KMS-11 (cell line): ENCODE results near the gene ASB1.
"Not testable (repeated sequence)": the region's sequence is repeated elsewhere in the genome, so short reads cannot be mapped to it uniquely, and the experiment has no call there.

Experiments
- H2AFZ ChIP-seq: fragments of 200-600 bp; sonication (generic); 2 replicates; pipeline ENCODE4 v1.6.1; 2016; ENCODE audit warnings: antibody characterized with exemption, mixed run types, low read depth
- H3K27ac ChIP-seq: fragments of 200-600 bp; sonication (generic); 2 replicates; pipeline ENCODE4 v1.6.1; 2016; ENCODE audit warnings: mild to moderate bottlenecking, mixed run types
- H3K27me3 ChIP-seq: fragments of 200-600 bp; sonication (generic); 2 replicates; pipeline ENCODE4 v1.6.1; 2017; ENCODE audit warnings: mild to moderate bottlenecking, low read depth, mixed run types, moderate library complexity; ENCODE audit not compliant: insufficient read depth
- H3K36me3 ChIP-seq: fragments of 200-600 bp; sonication (generic); 2 replicates; pipeline ENCODE4 v1.6.1; 2017; ENCODE audit warnings: mild to moderate bottlenecking, mixed run types; ENCODE audit not compliant: insufficient read depth
- H3K4me1 ChIP-seq: fragments of 200-600 bp; sonication (generic); 2 replicates; pipeline ENCODE4 v1.6.1; 2016; ENCODE audit warnings: mild to moderate bottlenecking, low read depth, mixed run types; ENCODE audit not compliant: poor library complexity, severe bottlenecking
- H3K4me2 ChIP-seq: fragments of 200-600 bp; sonication (generic); 2 replicates; pipeline ENCODE4 v1.7.0; 2016; ENCODE audit warnings: mild to moderate bottlenecking, mixed run types
- H3K4me3 ChIP-seq: fragments of 200-600 bp; sonication (generic); IDR thresholded peaks from 2 replicates; pipeline ENCODE4 v1.6.1; 2017; ENCODE audit warnings: low read depth, low read length, mixed read lengths; ENCODE audit not compliant: insufficient read depth
- H3K79me2 ChIP-seq: fragments of 200-600 bp; sonication (generic); 2 replicates; pipeline ENCODE4 v1.6.1; 2016; ENCODE audit warnings: low read depth, mixed run types; ENCODE audit not compliant: insufficient read depth
- H3K9ac ChIP-seq: fragments of 200-600 bp; sonication (generic); 2 replicates; pipeline ENCODE4 v1.6.1; 2016; ENCODE audit warnings: mild to moderate bottlenecking, mixed run types
- H4K20me1 ChIP-seq: fragments of 200-600 bp; sonication (generic); 2 replicates; pipeline ENCODE4 v1.6.1; 2016; ENCODE audit warnings: mild to moderate bottlenecking, mixed run types; ENCODE audit not compliant: insufficient read depth
- TF ChIP-seq, protein P1 (sequence below): fragments of 200-600 bp; sonication (generic); conservative IDR thresholded peaks from 2 replicates; pipeline ENCODE4 v1.6.1; 2017; ENCODE audit warnings: low read depth, mild to moderate bottlenecking, antibody characterized with exemption, low read length, moderate library complexity, mixed read lengths

Gene ASB1

DNA sequence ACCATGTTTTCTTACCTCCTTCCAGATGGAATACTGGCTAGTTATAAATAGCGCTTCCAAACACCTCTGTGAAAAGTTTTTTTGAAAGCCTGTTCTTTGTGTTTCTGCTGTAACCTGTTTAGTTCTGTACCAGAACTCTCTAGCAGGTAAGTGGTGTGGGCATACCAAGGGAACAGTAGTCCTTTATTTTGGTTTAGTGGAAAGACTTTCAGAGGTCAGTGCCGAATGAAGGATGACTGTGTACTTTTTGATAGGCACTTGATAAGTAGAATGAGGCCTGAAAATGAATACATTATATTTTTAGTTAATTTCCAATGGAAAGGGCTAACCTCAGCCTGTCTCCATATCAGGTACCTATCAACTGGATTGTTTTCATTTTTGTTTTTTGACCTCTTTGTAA lies 27.6 kb upstream of the ASB1 start:
- no peaks in the 10 kb centered on the region for H3K27me3 ChIP-seq
- H3K4me3 ChIP-seq, result no peak overlapping the region
- H3K27ac ChIP-seq, result no peak overlapping the region
- no peaks in the 10 kb centered on the region for H3K4me1 ChIP-seq
- no peak overlapping the region for H3K4me2 ChIP-seq
- TF ChIP-seq, protein P1, sequence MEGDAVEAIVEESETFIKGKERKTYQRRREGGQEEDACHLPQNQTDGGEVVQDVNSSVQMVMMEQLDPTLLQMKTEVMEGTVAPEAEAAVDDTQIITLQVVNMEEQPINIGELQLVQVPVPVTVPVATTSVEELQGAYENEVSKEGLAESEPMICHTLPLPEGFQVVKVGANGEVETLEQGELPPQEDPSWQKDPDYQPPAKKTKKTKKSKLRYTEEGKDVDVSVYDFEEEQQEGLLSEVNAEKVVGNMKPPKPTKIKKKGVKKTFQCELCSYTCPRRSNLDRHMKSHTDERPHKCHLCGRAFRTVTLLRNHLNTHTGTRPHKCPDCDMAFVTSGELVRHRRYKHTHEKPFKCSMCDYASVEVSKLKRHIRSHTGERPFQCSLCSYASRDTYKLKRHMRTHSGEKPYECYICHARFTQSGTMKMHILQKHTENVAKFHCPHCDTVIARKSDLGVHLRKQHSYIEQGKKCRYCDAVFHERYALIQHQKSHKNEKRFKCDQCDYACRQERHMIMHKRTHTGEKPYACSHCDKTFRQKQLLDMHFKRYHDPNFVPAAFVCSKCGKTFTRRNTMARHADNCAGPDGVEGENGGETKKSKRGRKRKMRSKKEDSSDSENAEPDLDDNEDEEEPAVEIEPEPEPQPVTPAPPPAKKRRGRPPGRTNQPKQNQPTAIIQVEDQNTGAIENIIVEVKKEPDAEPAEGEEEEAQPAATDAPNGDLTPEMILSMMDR, result no peak
- no peak overlapping the region for H3K9ac ChIP-seq
- no peak overlapping the region for H2AFZ ChIP-seq
- no peaks in the 10 kb centered on the region for H4K20me1 ChIP-seq
- H3K79me2 ChIP-seq, result no peaks in the 10 kb centered on the region
- no peaks in the 10 kb centered on the region for H3K36me3 ChIP-seq

- H3K9ac ChIP-seq, result no peak overlapping the region
- no peak overlapping the region for H2AFZ ChIP-seq
- no peaks in the 10 kb centered on the region for H3K36me3 ChIP-seq
- TF ChIP-seq, protein P1, result no peak
- no peak overlapping the region for H3K27ac ChIP-seq
- no peak overlapping the region for H3K4me3 ChIP-seq
- H3K27me3 ChIP-seq, result no peaks in the 10 kb centered on the region
- no peak overlapping the region for H3K4me2 ChIP-seq
- no peaks in the 10 kb centered on the region for H3K4me1 ChIP-seq
- H4K20me1 ChIP-seq, result no peaks in the 10 kb centered on the region
- H3K79me2 ChIP-seq, result no peaks in the 10 kb centered on the region
These were observed 25.2 kb upstream of the ASB1 start for GRCh38 chr2:238401551-238401950.

- TF ChIP-seq, protein P1, result no peak
These were observed 22.9 kb upstream of the ASB1 start for GRCh38 chr2:238403632-238404405.

GRCh38 chr2:238404406-238405216 lies 22.1 kb upstream of the ASB1 start:
- Histone ChIP-seq H3K36me3 (no peaks in the 10 kb centered on the region), H2AFZ (no peak overlapping the region), H3K79me2 (no peaks in the 10 kb centered on the region), H3K4me3 (no peak overlapping the region), H3K9ac (no peak overlapping the region), H3K4me2 (no peak overlapping the region), H3K27ac (no peak overlapping the region), H4K20me1 (no peaks in the 10 kb centered on the region), H3K4me1 (no peaks in the 10 kb centered on the region), H3K27me3 (no peaks in the 10 kb centered on the region)
- TF ChIP-seq, protein P1, result no peak

More at GRCh38 chr2:238403632-238404405, 22.9 kb upstream of the ASB1 start:
- no peaks in the 10 kb centered on the region for H3K4me1 ChIP-seq
- no peak overlapping the region for H3K9ac ChIP-seq
- H3K27ac ChIP-seq, result no peak overlapping the region
- H3K36me3 ChIP-seq, result no peaks in the 10 kb centered on the region
- H3K4me2 ChIP-seq, result no peak overlapping the region
- H4K20me1 ChIP-seq, result no peaks in the 10 kb centered on the region
- no peaks in the 10 kb centered on the region for H3K27me3 ChIP-seq
- no peaks in the 10 kb centered on the region for H3K79me2 ChIP-seq
- H3K4me3 ChIP-seq, result no peak overlapping the region
- no peak overlapping the region for H2AFZ ChIP-seq

GRCh38 chr2:238405217-238405555 lies 21.5 kb upstream of the ASB1 start:
- not testable (repeated sequence) for H3K27ac ChIP-seq, H3K36me3 ChIP-seq, H3K27me3 ChIP-seq, H3K79me2 ChIP-seq, H3K4me2 ChIP-seq, H4K20me1 ChIP-seq, H3K4me3 ChIP-seq, H3K4me1 ChIP-seq, H2AFZ ChIP-seq, H3K9ac ChIP-seq
